ENCODE results near the gene DDX31.

DNA sequence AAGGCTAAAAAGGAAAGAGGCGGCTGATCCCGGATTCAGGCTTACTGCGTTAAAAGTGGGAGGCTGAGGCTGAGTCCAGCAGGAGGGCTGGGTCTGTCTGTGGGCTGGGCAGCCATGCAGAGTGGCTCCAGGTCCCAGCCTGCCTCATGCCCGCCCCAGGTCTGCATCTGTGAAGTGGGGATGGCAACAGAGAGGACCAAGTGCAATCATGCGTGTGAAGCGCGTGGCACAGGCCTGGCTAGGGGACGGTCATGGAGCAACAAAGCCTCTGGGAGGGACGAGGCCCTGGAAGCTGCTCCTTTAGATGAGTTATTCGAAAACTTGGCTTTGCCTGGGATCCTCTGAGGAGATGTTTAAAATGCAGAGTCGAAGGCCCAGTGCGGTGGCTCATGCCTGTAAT, 117.7 kb downstream of the DDX31 start:
- TF ChIP-seq, protein P1, sequence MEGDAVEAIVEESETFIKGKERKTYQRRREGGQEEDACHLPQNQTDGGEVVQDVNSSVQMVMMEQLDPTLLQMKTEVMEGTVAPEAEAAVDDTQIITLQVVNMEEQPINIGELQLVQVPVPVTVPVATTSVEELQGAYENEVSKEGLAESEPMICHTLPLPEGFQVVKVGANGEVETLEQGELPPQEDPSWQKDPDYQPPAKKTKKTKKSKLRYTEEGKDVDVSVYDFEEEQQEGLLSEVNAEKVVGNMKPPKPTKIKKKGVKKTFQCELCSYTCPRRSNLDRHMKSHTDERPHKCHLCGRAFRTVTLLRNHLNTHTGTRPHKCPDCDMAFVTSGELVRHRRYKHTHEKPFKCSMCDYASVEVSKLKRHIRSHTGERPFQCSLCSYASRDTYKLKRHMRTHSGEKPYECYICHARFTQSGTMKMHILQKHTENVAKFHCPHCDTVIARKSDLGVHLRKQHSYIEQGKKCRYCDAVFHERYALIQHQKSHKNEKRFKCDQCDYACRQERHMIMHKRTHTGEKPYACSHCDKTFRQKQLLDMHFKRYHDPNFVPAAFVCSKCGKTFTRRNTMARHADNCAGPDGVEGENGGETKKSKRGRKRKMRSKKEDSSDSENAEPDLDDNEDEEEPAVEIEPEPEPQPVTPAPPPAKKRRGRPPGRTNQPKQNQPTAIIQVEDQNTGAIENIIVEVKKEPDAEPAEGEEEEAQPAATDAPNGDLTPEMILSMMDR (IDR thresholded peaks at IDR 0.05): no peak
- TF ChIP-seq POLR2A (IDR thresholded peaks at IDR 0.05) (no peak), EP300 (IDR thresholded peaks at IDR 0.05) (no peak)
